PFSK-1 (cell line): Measurements from ENCODE around the gene PCLO.

ENCODE experiments used
- POLR2AphosphoS5 ChIP-seq: IDR thresholded peaks from 2 replicates; pipeline ENCODE4 v1.6.1; 2012; ENCODE audit warnings: low read depth, mild to moderate bottlenecking, control low read depth, low read length, moderate library complexity
- REST ChIP-seq, 2 experiments: IDR thresholded peaks; 2 replicates each; pipeline versions ENCODE4 v1.6.1 to v1.8.0; 2011 to 2012; ENCODE audit warnings: low read depth in 2 of 2, low read length in 2 of 2, control low read depth in 1 of 2, inconsistent platforms in 1 of 2, mild to moderate bottlenecking in 1 of 2, moderate library complexity in 1 of 2; ENCODE audit not compliant: insufficient read depth in 1 of 2
- TAF1 ChIP-seq: IDR thresholded peaks from 2 replicates; pipeline ENCODE4 v1.6.1; 2012; ENCODE audit warnings: low read length, control low read depth, borderline replicate concordance; ENCODE audit not compliant: insufficient read depth

- no peak for TF ChIP-seq TAF1
- TF ChIP-seq POLR2AphosphoS5 = no peak
- TF ChIP-seq REST (IDR thresholded peaks at IDR 0.05; ENCODE audit: insufficient read depth in 1 of 2, low read depth in 2 of 2, low read length in 2 of 2) = no peak
These were observed 43.7 kb downstream of the PCLO start for GRCh38 chr7:83119026-83119382.
